H1 (cell line): ENCODE measurements around the gene HARS1. TPM values are rescaled to one million over a fixed set of nuclear protein-coding genes. Genes with fewer than 3 reads are reported as not detected.

Experiments used
- CTCF ChIA-PET: fragments of 300-600 bp; sonication (Branson Sonifier 250); formaldehyde crosslinking; loops from one replicate; lab custom pipeline; 2021; ENCODE audit not compliant: partially characterized antibody; lab: Charles Lee
- POLR2A ChIA-PET: fragments of 300-600 bp; sonication (Branson Sonifier 250); formaldehyde crosslinking; loops from one replicate; lab custom pipeline; 2021; ENCODE audit warnings: inconsistent platforms; ENCODE audit not compliant: partially characterized antibody; lab: Charles Lee
- DNase-seq, 2 experiments: peaks; one replicate each; pipeline versions ENCODE4 v3.0.0 to v3.0.0-alpha.2; 2010 to 2022; ENCODE audit warnings: low spot score in 2 of 2, low read depth in 1 of 2, mixed read lengths in 1 of 2
- FAIRE-seq: peaks from 2 replicates; lab custom pipeline; 2011; peaks lifted over from hg19 to GRCh38; lab: Jason Lieb, UNC
- H2AFZ ChIP-seq: 2 replicates; pipeline ENCODE4 v1.8.1; 2012; ENCODE audit warnings: low read length, inconsistent platforms
- H2AK5ac ChIP-seq: 2 replicates; pipeline ENCODE4 v1.6.1; 2013; ENCODE audit warnings: low read depth, low read length
- H2BK120ac ChIP-seq: replicated peaks from 2 replicates; pipeline ENCODE3; 2013; ENCODE audit warnings: low read depth, low read length, inconsistent platforms
- H2BK12ac ChIP-seq: 2 replicates; pipeline ENCODE4 v1.6.1; 2013; ENCODE audit warnings: low read depth, low read length
- H2BK15ac ChIP-seq: 2 replicates; pipeline ENCODE4 v1.6.1; 2013; ENCODE audit warnings: low read length
- H2BK20ac ChIP-seq: 2 replicates; pipeline ENCODE4 v1.6.1; 2013; ENCODE audit warnings: low read length
- H2BK5ac ChIP-seq: 2 replicates; pipeline ENCODE4 v1.6.1; 2013; ENCODE audit warnings: low read depth, low read length
- H3K14ac ChIP-seq: 2 replicates; pipeline ENCODE4 v1.6.1; 2013; ENCODE audit warnings: inconsistent platforms; ENCODE audit not compliant: insufficient read length
- H3K18ac ChIP-seq: 2 replicates; pipeline ENCODE4 v1.6.1; 2013; ENCODE audit warnings: low read length; ENCODE audit errors: extremely low read depth
- H3K23ac ChIP-seq: 2 replicates; pipeline ENCODE4 v1.6.1; 2013; ENCODE audit warnings: inconsistent platforms; ENCODE audit not compliant: insufficient read length
- H3K23me2 ChIP-seq: 2 replicates; pipeline ENCODE4 v1.6.1; 2013; ENCODE audit warnings: low read depth, low read length
- H3K27ac ChIP-seq: 2 replicates; pipeline ENCODE4 v1.6.1; 2011; ENCODE audit warnings: low read depth, low read length, inconsistent platforms
- H3K27me3 ChIP-seq, 4 experiments: replicated peaks in 1 of 4; 1 replicate in 1 of 4; 2 replicates in 3 of 4; pipeline versions ENCODE4 v1.6.1 to v1.8.1; 2011 to 2013; ENCODE audit warnings: low read length in 3 of 4, mild to moderate bottlenecking in 3 of 4, inconsistent platforms in 2 of 4, mixed read lengths in 2 of 4, moderate library complexity in 1 of 4; ENCODE audit not compliant: control insufficient read depth in 3 of 4, insufficient read depth in 3 of 4; ENCODE audit errors: extremely low read depth in 1 of 4
- H3K36me3 ChIP-seq, 4 experiments: 2 replicates each; pipeline versions ENCODE4 v1.6.1 to v1.8.1; 2011 to 2013; ENCODE audit warnings: mild to moderate bottlenecking in 4 of 4, low read length in 3 of 4, moderate library complexity in 2 of 4, control low read depth in 1 of 4, inconsistent platforms in 1 of 4; ENCODE audit not compliant: insufficient read depth in 4 of 4, control insufficient read depth in 2 of 4
- H3K4ac ChIP-seq: replicated peaks from 2 replicates; pipeline ENCODE3; 2013; ENCODE audit warnings: low read length, low read depth, mixed read lengths, inconsistent platforms; ENCODE audit not compliant: insufficient read length
- H3K4me1 ChIP-seq, 4 experiments: replicated peaks in 1 of 4; 1 replicate in 1 of 4; 2 replicates in 3 of 4; pipeline versions ENCODE4 v1.6.1 to v1.8.1; 2011 to 2013; ENCODE audit warnings: low read length in 3 of 4, inconsistent platforms in 2 of 4, mixed read lengths in 1 of 4; ENCODE audit not compliant: insufficient read depth in 4 of 4, control insufficient read depth in 3 of 4
- H3K4me2 ChIP-seq, 2 experiments: 2 replicates each; pipeline versions ENCODE4 v1.6.1 to v1.8.1; 2011 to 2013; ENCODE audit warnings: low read depth in 2 of 2, low read length in 2 of 2, control low read depth in 1 of 2, inconsistent platforms in 1 of 2, mild to moderate bottlenecking in 1 of 2; ENCODE audit not compliant: insufficient read depth in 1 of 2
- H3K4me3 ChIP-seq, 4 experiments: fragments of 200-600, 300-600 bp in 1 of 4; sonication (generic), shearing (Covaris generic), sonication (Bioruptor Twin) in 1 of 4; 2 replicates each; pipeline versions ENCODE4 v1.5.1 to v1.8.1; 2011 to 2016; ENCODE audit warnings: low read length in 4 of 4, low read depth in 3 of 4, control low read depth in 2 of 4, inconsistent platforms in 2 of 4, mild to moderate bottlenecking in 2 of 4, mixed read lengths in 1 of 4, moderate library complexity in 1 of 4; ENCODE audit not compliant: insufficient read depth in 2 of 4; ENCODE audit errors: extremely low read depth in 1 of 4
- H3K56ac ChIP-seq: replicated peaks from 2 replicates; pipeline ENCODE3; 2013; ENCODE audit warnings: low read depth, mild to moderate bottlenecking, mixed read lengths, low read length, inconsistent platforms; ENCODE audit not compliant: insufficient read length
- H3K79me1 ChIP-seq: 2 replicates; pipeline ENCODE4 v1.6.1; 2013; ENCODE audit warnings: low read depth, low read length, control low read depth
- H3K79me2 ChIP-seq, 2 experiments: 2 replicates each; pipeline versions ENCODE4 v1.6.1 to v1.8.1; 2012 to 2013; ENCODE audit warnings: low read length in 2 of 2, mild to moderate bottlenecking in 2 of 2, inconsistent platforms in 1 of 2; ENCODE audit not compliant: insufficient read depth in 2 of 2, control insufficient read depth in 1 of 2
- H3K9ac ChIP-seq, 4 experiments: replicated peaks in 1 of 4; 1 replicate in 1 of 4; 2 replicates in 3 of 4; pipeline versions ENCODE4 v1.6.1 to v1.8.1; 2011 to 2013; ENCODE audit warnings: low read depth in 3 of 4, low read length in 3 of 4, control low read depth in 2 of 4, mild to moderate bottlenecking in 2 of 4, moderate library complexity in 2 of 4, inconsistent platforms in 1 of 4; ENCODE audit errors: extremely low read depth in 1 of 4
- H3K9me3 ChIP-seq, 2 experiments: 2 replicates each; pipeline versions ENCODE4 v1.6.1 to v1.8.1; 2012 to 2013; ENCODE audit warnings: mild to moderate bottlenecking in 2 of 2, moderate library complexity in 2 of 2, control low read depth in 1 of 2, inconsistent platforms in 1 of 2, low read depth in 1 of 2, low read length in 1 of 2, mixed read lengths in 1 of 2; ENCODE audit not compliant: insufficient read depth in 2 of 2
- H4K20me1 ChIP-seq, 2 experiments: replicated peaks in 1 of 2; 2 replicates each; pipeline versions ENCODE3 to v1.8.1; 2011 to 2013; ENCODE audit warnings: inconsistent platforms in 2 of 2, low read length in 2 of 2, mild to moderate bottlenecking in 1 of 2; ENCODE audit not compliant: insufficient read depth in 2 of 2, control insufficient read depth in 1 of 2
- H4K5ac ChIP-seq: 2 replicates; pipeline ENCODE4 v1.6.1; 2013; ENCODE audit warnings: low read length, low read depth, mixed read lengths, inconsistent platforms; ENCODE audit not compliant: insufficient read length
- H4K8ac ChIP-seq: 2 replicates; pipeline ENCODE4 v1.8.0; 2013; ENCODE audit warnings: mild to moderate bottlenecking, moderate library complexity, low read length, inconsistent platforms; ENCODE audit not compliant: insufficient read depth; ENCODE audit errors: extremely low read depth
- H4K91ac ChIP-seq: replicated peaks from 2 replicates; pipeline ENCODE3; 2013; ENCODE audit warnings: low read length, mixed read lengths, inconsistent platforms; ENCODE audit not compliant: insufficient read length
- RAD21 ChIP-seq, 2 experiments: IDR thresholded peaks in 1 of 2; conservative IDR thresholded peaks in 1 of 2; 2 replicates each; pipeline ENCODE4 v1.6.1; 2011; ENCODE audit warnings: low read depth in 2 of 2, low read length in 2 of 2, improper control_type of control experiment in 1 of 2, inconsistent platforms in 1 of 2, mild to moderate bottlenecking in 1 of 2, moderate library complexity in 1 of 2
- WGBS, 2 experiments: shearing (Covaris generic) in 1 of 2; methylation state at CpG; one replicate each; pipeline versions ENCODE4 v1.1.6 to v1.1.7; 2013 to 2015; ENCODE audit warnings: low lambda C conversion rate in 2 of 2, mixed read lengths in 2 of 2, inconsistent platforms in 1 of 2, low coverage in 1 of 2, missing lambda C conversion rate in 1 of 2; ENCODE audit not compliant: insufficient replicate concordance in 2 of 2, insufficient coverage in 1 of 2, insufficient read length in 1 of 2; ENCODE audit errors: extremely low coverage in 1 of 2, missing lambda C conversion rate in 1 of 2; 5-methylcytosine and 5-hydroxymethylcytosine counted together
- polyA plus RNA-seq, 7 experiments: library from polyadenylated mRNA; depleted of rRNA in 3 of 7; stranded (reverse) in 5 of 7; unstranded in 2 of 7; fragments of >200 nt in 5 of 7; fragments of 200-250 nt in 2 of 7; gene quantifications; 1 replicate in 5 of 7; 2 replicates in 1 of 7; 4 replicates in 1 of 7; pipeline versions ENCODE4 v1.2.1 to v1.2.3, GENCODE V29; 2011 to 2013; ENCODE audit warnings: missing spikeins in 2 of 7, mixed read lengths in 2 of 7
- total RNA-seq: library from RNA; stranded (reverse); fragmentation: NEBNext Ultra II Directional; extraction: Animal tissue kit (Norgen Biotek cat#: 25700); gene quantifications from 2 replicates; pipeline ENCODE4 v1.2.1, GENCODE V29; 2021

The HARS1 gene
- total and polyA plus RNA-seq, 2 of the 8 experiments (the other 6 are each of a cell fraction or from before 2014, with no cell fraction given), result 27.8 to 56.8 TPM

- Histone ChIP-seq H3K79me2 (no peaks in the 10 kb centered on the region), H3K27me3 (no peaks in the 10 kb centered on the region), H4K5ac (no peak overlapping the region), H3K36me3 (no peaks in the 10 kb centered on the region), H2BK5ac (no peak overlapping the region), H2BK15ac (no peak overlapping the region), H4K91ac (no peak overlapping the region), H3K4me1 (no peaks in the 10 kb centered on the region), H2BK120ac (no peak overlapping the region), H3K14ac (no peak overlapping the region), H3K23ac (no peak overlapping the region), H3K79me1 (no peaks in the 10 kb centered on the region), H3K18ac (no peak overlapping the region), H3K4ac (no peak overlapping the region), H2BK12ac (no peak overlapping the region), H3K56ac (no peak overlapping the region), H2AK5ac (no peak overlapping the region), H3K23me2 (no peaks in the 10 kb centered on the region), H2BK20ac (no peak overlapping the region), H2AFZ (no peak overlapping the region), H4K8ac (no peak overlapping the region), H4K20me1 (no peaks in the 10 kb centered on the region), H3K9ac (no peak overlapping the region), H3K27ac (no peak overlapping the region), H3K4me2 (no peak overlapping the region), H3K9me3 (peaks cover 40 to 41% of the 10 kb centered on the region in 2 experiments; a peak in 3 of 4 replicates), H3K4me3 (no peak overlapping the region)
- no peak for FAIRE-seq
- DNase-seq, result no peak
- WGBS, 2 experiments, result 84% methylated on average over 1 of the region's 1 CpG; no CpG with 5 or more reads in 1 of the 2 experiments
- ChIA-PET CTCF (no interaction called here), POLR2A (no interaction called here)
- no peak for TF ChIP-seq RAD21 (IDR thresholded peaks at IDR 0.05 in 1 of 2, conservative IDR thresholded peaks at IDR 0.05 in 1 of 2; ENCODE audit: low read depth in 2 of 2, low read length in 2 of 2)
Observed at GRCh38 chr5:140628711-140629110, 62.5 kb downstream of the HARS1 start.
